Measurements from ENCODE around the gene FSIP1. TPM values are rescaled to one million over a fixed set of nuclear protein-coding genes. Genes with fewer than 3 reads are reported as not detected.

FSIP1 gene
- total RNA-seq, 1 donor from 2014 or later: not detected

GRCh38 chr15:39642011-39642640, 140.5 kb downstream of the FSIP1 start:
- no peak for TF ChIP-seq CTCF (IDR thresholded peaks at IDR 0.05)
- Histone ChIP-seq H3K27ac (no peak overlapping the region), H3K4me1 (peaks cover 0 to 4% of the 10 kb centered on the region in 2 donors), H3K36me3 (no peaks in the 10 kb centered on the region), H3K27me3 (no peaks in the 10 kb centered on the region), H3K4me3 (no peak overlapping the region), H3K9me3 (no peaks in the 10 kb centered on the region)
- intact Hi-C loops (cut with DNase I): no loop called here
- DNase-seq (ENCODE audit: low spot score in 2 of 2): no peak

- no peaks in the 10 kb centered on the region for H3K9me3 ChIP-seq
- H3K4me3 ChIP-seq: no peak overlapping the region
- H3K27ac ChIP-seq: no peak overlapping the region
- TF ChIP-seq CTCF (IDR thresholded peaks at IDR 0.05): no peak
- intact Hi-C loops (cut with DNase I): no loop called here
- H3K4me1 ChIP-seq: peaks cover 0 to 4% of the 10 kb centered on the region in 2 donors
- H3K36me3 ChIP-seq: no peaks in the 10 kb centered on the region
- no peaks in the 10 kb centered on the region for H3K27me3 ChIP-seq
- DNase-seq (ENCODE audit: low spot score in 2 of 2): no peak
Observed at GRCh38 chr15:39641191-39641889, 141.3 kb downstream of the FSIP1 start.

GRCh38 chr15:39640665-39641064, 142.0 kb downstream of the FSIP1 start:
- no peak for TF ChIP-seq CTCF (IDR thresholded peaks at IDR 0.05)
- H3K4me1 ChIP-seq: peaks cover 0 to 4% of the 10 kb centered on the region in 2 donors
- intact Hi-C loops (cut with DNase I): no loop called here

GRCh38 chr15:39639037-39639436, 143.6 kb downstream of the FSIP1 start:
- no peak for TF ChIP-seq CTCF (IDR thresholded peaks at IDR 0.05)
- Histone ChIP-seq H3K4me1 (peaks cover 0 to 4% of the 10 kb centered on the region in 2 donors), H3K4me3 (no peak overlapping the region), H3K9me3 (no peaks in the 10 kb centered on the region), H3K27me3 (no peaks in the 10 kb centered on the region), H3K27ac (no peak overlapping the region), H3K36me3 (no peaks in the 10 kb centered on the region)
- no peak for DNase-seq (ENCODE audit: low spot score in 2 of 2)
- intact Hi-C loops (cut with DNase I): no loop called here

More at GRCh38 chr15:39640665-39641064, 142.0 kb downstream of the FSIP1 start:
- Histone ChIP-seq H3K27ac (no peak overlapping the region), H3K4me3 (no peak overlapping the region), H3K27me3 (no peaks in the 10 kb centered on the region), H3K36me3 (no peaks in the 10 kb centered on the region), H3K9me3 (no peaks in the 10 kb centered on the region)
- DNase-seq (ENCODE audit: low spot score in 2 of 2): no peak

- intact Hi-C loops (cut with DNase I): no loop called here
- no peak for DNase-seq (ENCODE audit: low spot score in 2 of 2)
- H3K27ac ChIP-seq: no peak overlapping the region
- no peak for TF ChIP-seq CTCF (IDR thresholded peaks at IDR 0.05)
- no peak overlapping the region for H3K4me3 ChIP-seq
- no peaks in the 10 kb centered on the region for H3K27me3 ChIP-seq
- peaks cover 0 to 4% of the 10 kb centered on the region in 2 donors for H3K4me1 ChIP-seq
- no peaks in the 10 kb centered on the region for H3K9me3 ChIP-seq
- no peaks in the 10 kb centered on the region for H3K36me3 ChIP-seq
Observed at GRCh38 chr15:39638041-39638440, 144.6 kb downstream of the FSIP1 start.
